Uterus (tissue), 2 donors: ENCODE results near the gene AOC2.

Source experiments
- POLR2A ChIP-seq, 2 donors: fragments of 450-650 bp; IDR thresholded peaks; one replicate each; pipeline ENCODE4 v1.6.1; 2016; ENCODE audit warnings: antibody characterized with exemption in 2 of 2, mild to moderate bottlenecking in 1 of 2, moderate library complexity in 1 of 2
- TF ChIP-seq, protein P1 (sequence below), 4 experiments: fragments of 200-600 bp in 2 of 4; fragments of 450-650 bp in 2 of 4; sonication (generic) in 2 of 4; IDR thresholded peaks; one replicate each; pipeline ENCODE4 v1.5.1; 2016 to 2019; ENCODE audit warnings: antibody characterized with exemption in 4 of 4, mild to moderate bottlenecking in 2 of 4, moderate library complexity in 1 of 4

DNA sequence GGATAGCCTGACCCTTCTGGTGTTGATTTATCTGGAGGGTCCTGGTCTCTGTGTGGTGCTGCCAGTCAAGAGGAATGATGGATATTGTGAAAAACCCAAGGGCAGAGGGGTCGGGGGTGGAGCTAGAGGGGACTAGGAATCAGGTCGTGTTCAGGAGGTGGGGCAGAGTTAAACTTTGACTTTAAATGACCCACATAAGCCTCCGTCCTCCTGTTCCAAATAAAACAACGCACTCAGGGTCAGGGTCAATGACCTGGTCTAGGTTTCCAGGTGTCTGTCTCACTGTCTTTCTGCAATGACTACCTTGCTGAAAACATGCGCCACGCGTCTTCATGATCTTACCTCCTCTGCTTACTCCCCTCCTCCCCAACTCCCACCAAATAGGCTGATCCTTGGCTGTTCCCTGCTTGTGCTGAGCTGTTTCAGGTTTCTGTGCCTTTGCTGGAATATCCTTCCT is 21.3 kb downstream of the AOC2 start:
- TF ChIP-seq, protein P1, sequence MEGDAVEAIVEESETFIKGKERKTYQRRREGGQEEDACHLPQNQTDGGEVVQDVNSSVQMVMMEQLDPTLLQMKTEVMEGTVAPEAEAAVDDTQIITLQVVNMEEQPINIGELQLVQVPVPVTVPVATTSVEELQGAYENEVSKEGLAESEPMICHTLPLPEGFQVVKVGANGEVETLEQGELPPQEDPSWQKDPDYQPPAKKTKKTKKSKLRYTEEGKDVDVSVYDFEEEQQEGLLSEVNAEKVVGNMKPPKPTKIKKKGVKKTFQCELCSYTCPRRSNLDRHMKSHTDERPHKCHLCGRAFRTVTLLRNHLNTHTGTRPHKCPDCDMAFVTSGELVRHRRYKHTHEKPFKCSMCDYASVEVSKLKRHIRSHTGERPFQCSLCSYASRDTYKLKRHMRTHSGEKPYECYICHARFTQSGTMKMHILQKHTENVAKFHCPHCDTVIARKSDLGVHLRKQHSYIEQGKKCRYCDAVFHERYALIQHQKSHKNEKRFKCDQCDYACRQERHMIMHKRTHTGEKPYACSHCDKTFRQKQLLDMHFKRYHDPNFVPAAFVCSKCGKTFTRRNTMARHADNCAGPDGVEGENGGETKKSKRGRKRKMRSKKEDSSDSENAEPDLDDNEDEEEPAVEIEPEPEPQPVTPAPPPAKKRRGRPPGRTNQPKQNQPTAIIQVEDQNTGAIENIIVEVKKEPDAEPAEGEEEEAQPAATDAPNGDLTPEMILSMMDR (IDR thresholded peaks at IDR 0.05) = no peak
- no peak for TF ChIP-seq POLR2A (IDR thresholded peaks at IDR 0.05)
